H1 (cell line): ENCODE data around the gene C1D. TPM values are rescaled to one million over a fixed set of nuclear protein-coding genes. Genes with fewer than 3 reads are reported as not detected.

Experiments
- CTCF ChIA-PET: fragments of 300-600 bp; sonication (Branson Sonifier 250); formaldehyde crosslinking; loops from one replicate; lab custom pipeline; 2021; ENCODE audit not compliant: partially characterized antibody; lab: Charles Lee
- POLR2A ChIA-PET: fragments of 300-600 bp; sonication (Branson Sonifier 250); formaldehyde crosslinking; loops from one replicate; lab custom pipeline; 2021; ENCODE audit warnings: inconsistent platforms; ENCODE audit not compliant: partially characterized antibody; lab: Charles Lee
- DNase-seq, 2 experiments: peaks; one replicate each; pipeline versions ENCODE4 v3.0.0 to v3.0.0-alpha.2; 2010 to 2022; ENCODE audit warnings: low spot score in 2 of 2, low read depth in 1 of 2, mixed read lengths in 1 of 2
- FAIRE-seq: peaks from 2 replicates; lab custom pipeline; 2011; peaks lifted over from hg19 to GRCh38; lab: Jason Lieb, UNC
- H2AFZ ChIP-seq: 2 replicates; pipeline ENCODE4 v1.8.1; 2012; ENCODE audit warnings: low read length, inconsistent platforms
- H2AK5ac ChIP-seq: 2 replicates; pipeline ENCODE4 v1.6.1; 2013; ENCODE audit warnings: low read depth, low read length
- H2BK120ac ChIP-seq: replicated peaks from 2 replicates; pipeline ENCODE3; 2013; ENCODE audit warnings: low read depth, low read length, inconsistent platforms
- H2BK12ac ChIP-seq: 2 replicates; pipeline ENCODE4 v1.6.1; 2013; ENCODE audit warnings: low read depth, low read length
- H2BK15ac ChIP-seq: 2 replicates; pipeline ENCODE4 v1.6.1; 2013; ENCODE audit warnings: low read length
- H2BK20ac ChIP-seq: 2 replicates; pipeline ENCODE4 v1.6.1; 2013; ENCODE audit warnings: low read length
- H2BK5ac ChIP-seq: 2 replicates; pipeline ENCODE4 v1.6.1; 2013; ENCODE audit warnings: low read depth, low read length
- H3K14ac ChIP-seq: 2 replicates; pipeline ENCODE4 v1.6.1; 2013; ENCODE audit warnings: inconsistent platforms; ENCODE audit not compliant: insufficient read length
- H3K18ac ChIP-seq: 2 replicates; pipeline ENCODE4 v1.6.1; 2013; ENCODE audit warnings: low read length; ENCODE audit errors: extremely low read depth
- H3K23ac ChIP-seq: 2 replicates; pipeline ENCODE4 v1.6.1; 2013; ENCODE audit warnings: inconsistent platforms; ENCODE audit not compliant: insufficient read length
- H3K23me2 ChIP-seq: 2 replicates; pipeline ENCODE4 v1.6.1; 2013; ENCODE audit warnings: low read depth, low read length
- H3K27ac ChIP-seq: 2 replicates; pipeline ENCODE4 v1.6.1; 2011; ENCODE audit warnings: low read depth, low read length, inconsistent platforms
- H3K27me3 ChIP-seq, 4 experiments: replicated peaks in 1 of 4; 1 replicate in 1 of 4; 2 replicates in 3 of 4; pipeline versions ENCODE4 v1.6.1 to v1.8.1; 2011 to 2013; ENCODE audit warnings: low read length in 3 of 4, mild to moderate bottlenecking in 3 of 4, inconsistent platforms in 2 of 4, mixed read lengths in 2 of 4, moderate library complexity in 1 of 4; ENCODE audit not compliant: control insufficient read depth in 3 of 4, insufficient read depth in 3 of 4; ENCODE audit errors: extremely low read depth in 1 of 4
- H3K36me3 ChIP-seq, 4 experiments: 2 replicates each; pipeline versions ENCODE4 v1.6.1 to v1.8.1; 2011 to 2013; ENCODE audit warnings: mild to moderate bottlenecking in 4 of 4, low read length in 3 of 4, moderate library complexity in 2 of 4, control low read depth in 1 of 4, inconsistent platforms in 1 of 4; ENCODE audit not compliant: insufficient read depth in 4 of 4, control insufficient read depth in 2 of 4
- H3K4ac ChIP-seq: replicated peaks from 2 replicates; pipeline ENCODE3; 2013; ENCODE audit warnings: low read length, low read depth, mixed read lengths, inconsistent platforms; ENCODE audit not compliant: insufficient read length
- H3K4me1 ChIP-seq, 4 experiments: replicated peaks in 1 of 4; 1 replicate in 1 of 4; 2 replicates in 3 of 4; pipeline versions ENCODE4 v1.6.1 to v1.8.1; 2011 to 2013; ENCODE audit warnings: low read length in 3 of 4, inconsistent platforms in 2 of 4, mixed read lengths in 1 of 4; ENCODE audit not compliant: insufficient read depth in 4 of 4, control insufficient read depth in 3 of 4
- H3K4me2 ChIP-seq, 2 experiments: 2 replicates each; pipeline versions ENCODE4 v1.6.1 to v1.8.1; 2011 to 2013; ENCODE audit warnings: low read depth in 2 of 2, low read length in 2 of 2, control low read depth in 1 of 2, inconsistent platforms in 1 of 2, mild to moderate bottlenecking in 1 of 2; ENCODE audit not compliant: insufficient read depth in 1 of 2
- H3K4me3 ChIP-seq, 4 experiments: fragments of 200-600, 300-600 bp in 1 of 4; sonication (generic), shearing (Covaris generic), sonication (Bioruptor Twin) in 1 of 4; 2 replicates each; pipeline versions ENCODE4 v1.5.1 to v1.8.1; 2011 to 2016; ENCODE audit warnings: low read length in 4 of 4, low read depth in 3 of 4, control low read depth in 2 of 4, inconsistent platforms in 2 of 4, mild to moderate bottlenecking in 2 of 4, mixed read lengths in 1 of 4, moderate library complexity in 1 of 4; ENCODE audit not compliant: insufficient read depth in 2 of 4; ENCODE audit errors: extremely low read depth in 1 of 4
- H3K56ac ChIP-seq: replicated peaks from 2 replicates; pipeline ENCODE3; 2013; ENCODE audit warnings: low read depth, mild to moderate bottlenecking, mixed read lengths, low read length, inconsistent platforms; ENCODE audit not compliant: insufficient read length
- H3K79me1 ChIP-seq: 2 replicates; pipeline ENCODE4 v1.6.1; 2013; ENCODE audit warnings: low read depth, low read length, control low read depth
- H3K79me2 ChIP-seq, 2 experiments: 2 replicates each; pipeline versions ENCODE4 v1.6.1 to v1.8.1; 2012 to 2013; ENCODE audit warnings: low read length in 2 of 2, mild to moderate bottlenecking in 2 of 2, inconsistent platforms in 1 of 2; ENCODE audit not compliant: insufficient read depth in 2 of 2, control insufficient read depth in 1 of 2
- H3K9ac ChIP-seq, 4 experiments: replicated peaks in 1 of 4; 1 replicate in 1 of 4; 2 replicates in 3 of 4; pipeline versions ENCODE4 v1.6.1 to v1.8.1; 2011 to 2013; ENCODE audit warnings: low read depth in 3 of 4, low read length in 3 of 4, control low read depth in 2 of 4, mild to moderate bottlenecking in 2 of 4, moderate library complexity in 2 of 4, inconsistent platforms in 1 of 4; ENCODE audit errors: extremely low read depth in 1 of 4
- H3K9me3 ChIP-seq, 2 experiments: 2 replicates each; pipeline versions ENCODE4 v1.6.1 to v1.8.1; 2012 to 2013; ENCODE audit warnings: mild to moderate bottlenecking in 2 of 2, moderate library complexity in 2 of 2, control low read depth in 1 of 2, inconsistent platforms in 1 of 2, low read depth in 1 of 2, low read length in 1 of 2, mixed read lengths in 1 of 2; ENCODE audit not compliant: insufficient read depth in 2 of 2
- H4K20me1 ChIP-seq, 2 experiments: replicated peaks in 1 of 2; 2 replicates each; pipeline versions ENCODE3 to v1.8.1; 2011 to 2013; ENCODE audit warnings: inconsistent platforms in 2 of 2, low read length in 2 of 2, mild to moderate bottlenecking in 1 of 2; ENCODE audit not compliant: insufficient read depth in 2 of 2, control insufficient read depth in 1 of 2
- H4K5ac ChIP-seq: 2 replicates; pipeline ENCODE4 v1.6.1; 2013; ENCODE audit warnings: low read length, low read depth, mixed read lengths, inconsistent platforms; ENCODE audit not compliant: insufficient read length
- H4K8ac ChIP-seq: 2 replicates; pipeline ENCODE4 v1.8.0; 2013; ENCODE audit warnings: mild to moderate bottlenecking, moderate library complexity, low read length, inconsistent platforms; ENCODE audit not compliant: insufficient read depth; ENCODE audit errors: extremely low read depth
- H4K91ac ChIP-seq: replicated peaks from 2 replicates; pipeline ENCODE3; 2013; ENCODE audit warnings: low read length, mixed read lengths, inconsistent platforms; ENCODE audit not compliant: insufficient read length
- BACH1 ChIP-seq: IDR thresholded peaks from 2 replicates; pipeline ENCODE4 v1.6.1; 2012; ENCODE audit warnings: low read length, improper control_type of control experiment
- CBX8 ChIP-seq: fragments of 300-800, 300-1000 bp; sonication (generic); IDR thresholded peaks from 2 replicates; pipeline ENCODE4 v1.7.1; 2016; ENCODE audit warnings: low read depth, low read length, borderline replicate concordance
- CHD1 ChIP-seq: IDR thresholded peaks from 2 replicates; pipeline ENCODE4 v1.6.1; 2012; ENCODE audit warnings: low read depth, low read length, improper control_type of control experiment
- CREB1 ChIP-seq: IDR thresholded peaks from 2 replicates; pipeline ENCODE4 v1.6.1; 2012; ENCODE audit warnings: inconsistent platforms
- FOSL1 ChIP-seq: IDR thresholded peaks from 2 replicates; pipeline ENCODE4 v1.6.1; 2011; ENCODE audit warnings: mild to moderate bottlenecking, low read depth, low read length, moderate library complexity; ENCODE audit not compliant: insufficient read depth
- JUND ChIP-seq: IDR thresholded peaks from 2 replicates; pipeline ENCODE4 v1.6.1; 2011; ENCODE audit warnings: mild to moderate bottlenecking, improper control_type of control experiment, low read length
- PHF8 ChIP-seq: fragments of 200-600 bp; sonication (generic); conservative IDR thresholded peaks from 2 replicates; pipeline ENCODE4 v1.7.1; 2012; ENCODE audit warnings: low read depth, mild to moderate bottlenecking, inconsistent platforms, low read length, moderate library complexity
- POLR2A ChIP-seq, 2 experiments: IDR thresholded peaks; 1 replicate in 1 of 2; 2 replicates in 1 of 2; pipeline ENCODE4 v1.6.1; 2011; ENCODE audit warnings: low read depth in 2 of 2, low read length in 2 of 2, mild to moderate bottlenecking in 2 of 2; ENCODE audit errors: control extremely low read depth in 1 of 2
- POLR2AphosphoS5 ChIP-seq: IDR thresholded peaks from 2 replicates; pipeline ENCODE4 v1.6.1; 2011; ENCODE audit warnings: low read depth, low read length
- POU5F1 ChIP-seq: IDR thresholded peaks from 2 replicates; pipeline ENCODE4 v1.6.1; 2011; ENCODE audit warnings: low read depth, mild to moderate bottlenecking, low read length, moderate library complexity
- TAF7 ChIP-seq: optimal IDR thresholded peaks from 2 replicates; pipeline ENCODE3; 2011; ENCODE audit warnings: low read depth, mild to moderate bottlenecking, inconsistent platforms, low read length, moderate library complexity, borderline replicate concordance
- TEAD4 ChIP-seq: IDR thresholded peaks from 2 replicates; pipeline ENCODE4 v1.6.1; 2012; ENCODE audit warnings: low read depth, low read length, inconsistent platforms, mixed read lengths
- WGBS, 2 experiments: shearing (Covaris generic) in 1 of 2; methylation state at CpG; one replicate each; pipeline versions ENCODE4 v1.1.6 to v1.1.7; 2013 to 2015; ENCODE audit warnings: low lambda C conversion rate in 2 of 2, mixed read lengths in 2 of 2, inconsistent platforms in 1 of 2, low coverage in 1 of 2, missing lambda C conversion rate in 1 of 2; ENCODE audit not compliant: insufficient replicate concordance in 2 of 2, insufficient coverage in 1 of 2, insufficient read length in 1 of 2; ENCODE audit errors: extremely low coverage in 1 of 2, missing lambda C conversion rate in 1 of 2; 5-methylcytosine and 5-hydroxymethylcytosine counted together
- polyA plus RNA-seq, 7 experiments: library from polyadenylated mRNA; depleted of rRNA in 3 of 7; stranded (reverse) in 5 of 7; unstranded in 2 of 7; fragments of >200 nt in 5 of 7; fragments of 200-250 nt in 2 of 7; gene quantifications; 1 replicate in 5 of 7; 2 replicates in 1 of 7; 4 replicates in 1 of 7; pipeline versions ENCODE4 v1.2.1 to v1.2.3, GENCODE V29; 2011 to 2013; ENCODE audit warnings: missing spikeins in 2 of 7, mixed read lengths in 2 of 7
- total RNA-seq: library from RNA; stranded (reverse); fragmentation: NEBNext Ultra II Directional; extraction: Animal tissue kit (Norgen Biotek cat#: 25700); gene quantifications from 2 replicates; pipeline ENCODE4 v1.2.1, GENCODE V29; 2021
- TF ChIP-seq, protein P1 (sequence below): IDR thresholded peaks from 2 replicates; pipeline ENCODE4 v1.6.1; 2012; ENCODE audit warnings: low read length, inconsistent platforms

C1D gene
- total and polyA plus RNA-seq, 2 of the 8 experiments (the other 6 are each of a cell fraction or from before 2014, with no cell fraction given), result 17.5 to 24.1 TPM

GRCh38 chr2:68039317-68039716 is 23.5 kb downstream of the C1D start:
- H4K91ac ChIP-seq, result no peak overlapping the region
- H4K20me1 ChIP-seq, result no peaks in the 10 kb centered on the region
- H3K56ac ChIP-seq, result no peak overlapping the region
- H3K27ac ChIP-seq, result no peak overlapping the region
- DNase-seq (no peak), FAIRE-seq (no peak)
- H3K14ac ChIP-seq, result no peak overlapping the region
- WGBS, 2 experiments, result 90% methylated on average over 1 of the region's 1 CpG; no CpG with 5 or more reads in 1 of the 2 experiments
- no peak overlapping the region for H2BK12ac ChIP-seq
- no peak overlapping the region for H3K18ac ChIP-seq
- H3K27me3 ChIP-seq, result no peaks in the 10 kb centered on the region
- CTCF ChIA-PET, result interaction anchor here (0.6 kb wide), 1 partner anchor 130 kb away, joined by 3 read pairs; no protein-coding TSS in a partner anchor
- H3K23me2 ChIP-seq, result no peaks in the 10 kb centered on the region
- no peak overlapping the region for H3K4ac ChIP-seq
- no peaks in the 10 kb centered on the region for H3K4me1 ChIP-seq
- H2BK120ac ChIP-seq, result no peak overlapping the region
- no peak overlapping the region for H2BK15ac ChIP-seq
- no peak overlapping the region for H2AK5ac ChIP-seq
- TF ChIP-seq POU5F1, result no peak
- no peak for TF ChIP-seq TEAD4
- no peak for TF ChIP-seq POLR2AphosphoS5
- TF ChIP-seq, protein P1, sequence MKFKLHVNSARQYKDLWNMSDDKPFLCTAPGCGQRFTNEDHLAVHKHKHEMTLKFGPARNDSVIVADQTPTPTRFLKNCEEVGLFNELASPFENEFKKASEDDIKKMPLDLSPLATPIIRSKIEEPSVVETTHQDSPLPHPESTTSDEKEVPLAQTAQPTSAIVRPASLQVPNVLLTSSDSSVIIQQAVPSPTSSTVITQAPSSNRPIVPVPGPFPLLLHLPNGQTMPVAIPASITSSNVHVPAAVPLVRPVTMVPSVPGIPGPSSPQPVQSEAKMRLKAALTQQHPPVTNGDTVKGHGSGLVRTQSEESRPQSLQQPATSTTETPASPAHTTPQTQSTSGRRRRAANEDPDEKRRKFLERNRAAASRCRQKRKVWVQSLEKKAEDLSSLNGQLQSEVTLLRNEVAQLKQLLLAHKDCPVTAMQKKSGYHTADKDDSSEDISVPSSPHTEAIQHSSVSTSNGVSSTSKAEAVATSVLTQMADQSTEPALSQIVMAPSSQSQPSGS, result no peak
- TF ChIP-seq FOSL1, result no peak
- no peak for TF ChIP-seq PHF8
- TF ChIP-seq POLR2A (IDR thresholded peaks at IDR 0.05; ENCODE audit: control extremely low read depth in 1 of 2, low read depth in 2 of 2, low read length in 2 of 2), result no peak
- no peak for TF ChIP-seq CREB1
- no peak for TF ChIP-seq CBX8
- no peak for TF ChIP-seq TAF7
- no peak for TF ChIP-seq JUND
- no peak for TF ChIP-seq CHD1
- TF ChIP-seq BACH1, result no peak
- H3K4me2 ChIP-seq, result no peak overlapping the region
- no peaks in the 10 kb centered on the region for H3K79me1 ChIP-seq
- H3K36me3 ChIP-seq, result no peaks in the 10 kb centered on the region
- H2AFZ ChIP-seq, result no peak overlapping the region
- no peaks in the 10 kb centered on the region for H3K9me3 ChIP-seq
- H4K5ac ChIP-seq, result no peak overlapping the region
- no peak overlapping the region for H4K8ac ChIP-seq
- no peak overlapping the region for H2BK5ac ChIP-seq
- no peak overlapping the region for H3K23ac ChIP-seq
- no peak overlapping the region for H2BK20ac ChIP-seq
- no peak overlapping the region for H3K4me3 ChIP-seq
- POLR2A ChIA-PET, result no interaction called here
- H3K9ac ChIP-seq, result no peak overlapping the region
- H3K79me2 ChIP-seq, result no peaks in the 10 kb centered on the region
